NCI-H2196 treated with DMSO at 0.1 percent for 48 hours (cell line): ENCODE results near the gene NAALADL2.

Source experiments
- DNase-seq: peaks from one replicate; lab custom pipeline; 2025; ENCODE audit not compliant: unreplicated experiment; lab: John Stamatoyannopoulos, UW

NAALADL2 gene

GRCh38 chr3:175198991-175199783 lies 340.1 kb downstream of the NAALADL2 start:
- no peak for DNase-seq

- no peak for DNase-seq
Measured at GRCh38 chr3:175199961-175200360, 340.8 kb downstream of the NAALADL2 start.

- DNase-seq, result no peak
Measured at GRCh38 chr3:175200391-175201095, 341.4 kb downstream of the NAALADL2 start.

- DNase-seq, result no peak
Measured at GRCh38 chr3:175207361-175207760, 348.2 kb downstream of the NAALADL2 start.

- DNase-seq, result no peak
Measured at GRCh38 chr3:175208326-175208725, 349.2 kb downstream of the NAALADL2 start.

GRCh38 chr3:175211466-175211865 lies 352.3 kb downstream of the NAALADL2 start:
- no peak for DNase-seq

GRCh38 chr3:175212896-175213295 lies 353.8 kb downstream of the NAALADL2 start:
- no peak for DNase-seq

- no peak for DNase-seq
Measured at GRCh38 chr3:175214216-175214615, 355.1 kb downstream of the NAALADL2 start.

GRCh38 chr3:175215833-175216232 lies 356.7 kb downstream of the NAALADL2 start:
- no peak for DNase-seq

- no peak for DNase-seq
Measured at GRCh38 chr3:175222356-175222755, 363.2 kb downstream of the NAALADL2 start.

GRCh38 chr3:175224051-175224450 lies 364.9 kb downstream of the NAALADL2 start:
- DNase-seq, result no peak

- no peak for DNase-seq
Measured at GRCh38 chr3:175226444-175226843, 367.3 kb downstream of the NAALADL2 start.

- DNase-seq, result no peak
Measured at GRCh38 chr3:175227126-175227525, 368.0 kb downstream of the NAALADL2 start.

GRCh38 chr3:175233957-175234940 lies 375.1 kb downstream of the NAALADL2 start:
- DNase-seq, result no peak

- no peak for DNase-seq
Measured at GRCh38 chr3:175238801-175239200, 379.7 kb downstream of the NAALADL2 start.

- no peak for DNase-seq
Measured at GRCh38 chr3:175240921-175241320, 381.8 kb downstream of the NAALADL2 start.

- no peak for DNase-seq
Measured at GRCh38 chr3:175242243-175242642, 383.1 kb downstream of the NAALADL2 start.

GRCh38 chr3:175246234-175246633 lies 387.1 kb downstream of the NAALADL2 start:
- DNase-seq, result no peak

- DNase-seq, result no peak
Measured at GRCh38 chr3:175246766-175247165, 387.6 kb downstream of the NAALADL2 start.

- no peak for DNase-seq
Measured at GRCh38 chr3:175247629-175248028, 388.5 kb downstream of the NAALADL2 start.

GRCh38 chr3:175248832-175249231 lies 389.7 kb downstream of the NAALADL2 start:
- DNase-seq, result no peak
